Calu3 (cell line): ENCODE data around the gene CNPY1. TPM values are rescaled to one million over a fixed set of nuclear protein-coding genes. Genes with fewer than 3 reads are reported as not detected.
A peak's percentile ranks its signal among the peaks of the same experiment; 100 is the strongest.

Source experiments
- BruUV-seq: library from RNA; stranded (reverse); fragments of 400-500 nt; replicated peaks from 2 replicates; lab custom pipeline; 2021; lab: Mats Ljungman, UMichigan
- CTCF ChIA-PET: fragments of 300-600 bp; sonication (Branson Sonifier 250); formaldehyde crosslinking; loops from one replicate; lab custom pipeline; 2022; ENCODE audit warnings: antibody characterized with exemption; lab: Charles Lee
- DNase-seq: peaks from one replicate; pipeline ENCODE4 v3.0.0; 2022
- H3K27ac Mint-ChIP-seq: one replicate; pipeline ENCODE4 v1.8.0; 2022; ENCODE audit warnings: mixed read lengths; ENCODE audit not compliant: unreplicated experiment
- H3K27me3 Mint-ChIP-seq: one replicate; pipeline ENCODE4 v1.8.0; 2022; ENCODE audit warnings: mixed read lengths; ENCODE audit not compliant: unreplicated experiment
- H3K36me3 Mint-ChIP-seq: one replicate; pipeline ENCODE4 v1.8.0; 2022; ENCODE audit warnings: mild to moderate bottlenecking, moderate library complexity, mixed read lengths; ENCODE audit not compliant: insufficient read depth, unreplicated experiment
- H3K4me1 Mint-ChIP-seq: one replicate; pipeline ENCODE4 v1.8.0; 2022; ENCODE audit warnings: mild to moderate bottlenecking, low read depth, mixed read lengths; ENCODE audit not compliant: unreplicated experiment
- H3K4me3 Mint-ChIP-seq: one replicate; pipeline ENCODE4 v1.8.0; 2022; ENCODE audit warnings: mild to moderate bottlenecking, low read depth, moderate library complexity, mixed read lengths; ENCODE audit not compliant: unreplicated experiment
- H3K9me3 Mint-ChIP-seq: one replicate; pipeline ENCODE4 v1.8.0; 2022; ENCODE audit warnings: low read depth, mixed read lengths; ENCODE audit not compliant: unreplicated experiment
- CTCF ChIP-seq: fragments of 200-600 bp; IDR thresholded peaks from one replicate; pipeline ENCODE4 v1.8.0; 2022; ENCODE audit warnings: antibody characterized with exemption; ENCODE audit not compliant: unreplicated experiment
- intact Hi-C: fragments of 100-400 bp; cut with micrococcal nuclease; formaldehyde crosslinking; loops from one replicate; pipeline ENCODE4 v1.10.0; 2022; ENCODE audit not compliant: unreplicated experiment
- total RNA-seq: library from RNA; stranded (reverse); gene quantifications from 2 replicates; pipeline ENCODE4 v1.2.3, GENCODE V29; 2022

The CNPY1 gene
- total RNA-seq, 1 experiment from 2014 or later, result not detected

GRCh38 chr7:155526225-155526624, 20.1 kb downstream of the CNPY1 start:
- Mint-ChIP-seq H3K27ac (no peak overlapping the region), H3K4me3 (no peak overlapping the region), H3K36me3 (no peaks in the 10 kb centered on the region), H3K27me3 (peaks cover 93% of the 10 kb centered on the region), H3K9me3 (no peaks in the 10 kb centered on the region), H3K4me1 (no peaks in the 10 kb centered on the region)
- no TSS peak for BruUV-seq
- TF ChIP-seq CTCF, result no peak
- DNase-seq, result no peak
- intact Hi-C loops, result no loop called here
- CTCF ChIA-PET, result no interaction called here

- no peak overlapping the region for H3K4me3 Mint-ChIP-seq
- intact Hi-C loops, result loop anchor here (1.0 to 5.0 kb wide), 2 partner anchors 144 to 597 kb away; no protein-coding TSS in a partner anchor
- H3K27ac Mint-ChIP-seq, result no peak overlapping the region
- peaks cover 93% of the 10 kb centered on the region for H3K27me3 Mint-ChIP-seq
- H3K4me1 Mint-ChIP-seq, result no peaks in the 10 kb centered on the region
- BruUV-seq, result no TSS peak
- H3K9me3 Mint-ChIP-seq, result no peaks in the 10 kb centered on the region
- no peaks in the 10 kb centered on the region for H3K36me3 Mint-ChIP-seq
- no peak for TF ChIP-seq CTCF
- DNase-seq, result peak; percentile 17
- CTCF ChIA-PET, result interaction anchor here (1.0 kb wide), 2 partner anchors 22 to 144 kb away, joined by 3 to 7 read pairs; partner anchors contain the start of gene CNPY1
Measured at GRCh38 chr7:155524018-155524556, 22.3 kb downstream of the CNPY1 start.

GRCh38 chr7:155523168-155523675, 23.1 kb downstream of the CNPY1 start:
- DNase-seq, result no peak
- Mint-ChIP-seq H3K9me3 (no peaks in the 10 kb centered on the region), H3K4me3 (no peak overlapping the region), H3K36me3 (no peaks in the 10 kb centered on the region), H3K27ac (no peak overlapping the region), H3K27me3 (peaks cover 93% of the 10 kb centered on the region), H3K4me1 (no peaks in the 10 kb centered on the region)
- BruUV-seq, result no TSS peak
- CTCF ChIA-PET, result no interaction called here
- intact Hi-C loops, result loop anchor here (5.0 kb wide), 1 partner anchor 596 kb away; no protein-coding TSS in a partner anchor
- no peak for TF ChIP-seq CTCF

- BruUV-seq, result no TSS peak
- H3K4me1 Mint-ChIP-seq, result no peaks in the 10 kb centered on the region
- H3K27ac Mint-ChIP-seq, result no peak overlapping the region
- DNase-seq, result no peak
- H3K36me3 Mint-ChIP-seq, result no peaks in the 10 kb centered on the region
- intact Hi-C loops, result loop anchor here (5.0 kb wide), 1 partner anchor 595 kb away; no protein-coding TSS in a partner anchor
- H3K27me3 Mint-ChIP-seq, result peaks cover 100% of the 10 kb centered on the region
- no peaks in the 10 kb centered on the region for H3K9me3 Mint-ChIP-seq
- no peak overlapping the region for H3K4me3 Mint-ChIP-seq
- CTCF ChIA-PET, result no interaction called here
- TF ChIP-seq CTCF, result no peak
Measured at GRCh38 chr7:155521743-155522398, 24.5 kb downstream of the CNPY1 start.
